Neural progenitor cell (in vitro differentiated cells): Measurements from ENCODE around the gene CEP350. TPM values are rescaled to one million over a fixed set of nuclear protein-coding genes. Genes with fewer than 3 reads are reported as not detected.

Source experiments
- DNase-seq: peaks from one replicate; pipeline ENCODE4 v3.0.0-alpha.2; 2016; ENCODE audit warnings: low spot score
- H2AFZ ChIP-seq: fragments of 200-600 bp; sonication (generic); replicated peaks from 2 replicates; pipeline ENCODE4 v1.6.1; 2016; ENCODE audit warnings: antibody characterized with exemption
- H3F3A ChIP-seq: fragments of 200-600 bp; sonication (generic); 2 replicates; pipeline ENCODE4 v1.6.1; 2016; ENCODE audit warnings: antibody characterized with exemption, low read depth
- H3K27ac ChIP-seq: fragments of 200-600 bp; sonication (generic); 2 replicates; pipeline ENCODE4 v1.5.1; 2016; ENCODE audit warnings: mild to moderate bottlenecking
- H3K27me3 ChIP-seq: fragments of 200-600 bp; sonication (generic); 2 replicates; pipeline ENCODE4 v1.6.1; 2016; ENCODE audit warnings: mild to moderate bottlenecking, moderate library complexity
- H3K36me3 ChIP-seq: fragments of 200-600 bp; sonication (generic); 2 replicates; pipeline ENCODE4 v1.5.1; 2016
- H3K4me1 ChIP-seq: fragments of 200-600 bp; sonication (generic); 2 replicates; pipeline ENCODE4 v1.6.1; 2016; ENCODE audit warnings: mixed run types
- H3K4me2 ChIP-seq: fragments of 200-600 bp; sonication (generic); 2 replicates; pipeline ENCODE4 v1.6.1; 2016
- H3K4me3 ChIP-seq: fragments of 200-600 bp; sonication (generic); 2 replicates; pipeline ENCODE4 v1.5.1; 2016
- H3K79me2 ChIP-seq: fragments of 200-600 bp; sonication (generic); 2 replicates; pipeline ENCODE4 v1.6.1; 2016; ENCODE audit warnings: low read depth
- H3K9ac ChIP-seq: fragments of 200-600 bp; sonication (generic); 2 replicates; pipeline ENCODE4 v1.6.1; 2016
- H3K9me3 ChIP-seq: fragments of 200-600 bp; sonication (generic); 2 replicates; pipeline ENCODE4 v1.5.1; 2016; ENCODE audit warnings: low read depth
- H4K20me1 ChIP-seq: fragments of 200-600 bp; sonication (generic); 2 replicates; pipeline ENCODE4 v1.6.1; 2016; ENCODE audit warnings: low read depth
- H3K27ac Mint-ChIP-seq: 3 replicates; pipeline ENCODE4 v1.8.0; 2021; ENCODE audit warnings: mixed read lengths
- H3K27me3 Mint-ChIP-seq: 2 replicates; pipeline ENCODE4 v1.8.0; 2022; ENCODE audit warnings: low read depth, mild to moderate bottlenecking, inconsistent platforms, moderate library complexity, mixed read lengths; ENCODE audit not compliant: insufficient read depth
- H3K36me3 Mint-ChIP-seq: 3 replicates; pipeline ENCODE4 v1.8.0; 2021; ENCODE audit warnings: mixed read lengths
- H3K4me1 Mint-ChIP-seq: 3 replicates; pipeline ENCODE4 v1.8.0; 2021; ENCODE audit warnings: mixed read lengths
- H3K4me3 Mint-ChIP-seq: 3 replicates; pipeline ENCODE4 v1.8.0; 2021; ENCODE audit warnings: mild to moderate bottlenecking, moderate library complexity, mixed read lengths
- H3K9me3 Mint-ChIP-seq: 3 replicates; pipeline ENCODE4 v1.8.0; 2020; ENCODE audit warnings: mixed read lengths
- CTCF ChIP-seq: fragments of 200-600 bp; sonication (generic); IDR thresholded peaks from 2 replicates; pipeline ENCODE4 v1.5.1; 2017; ENCODE audit warnings: antibody characterized with exemption, mild to moderate bottlenecking
- EZH2 ChIP-seq: fragments of 200-600 bp; sonication (generic); IDR thresholded peaks from 2 replicates; pipeline ENCODE4 v1.6.1; 2017; ENCODE audit warnings: antibody characterized with exemption, mild to moderate bottlenecking, moderate library complexity
- EZH2phosphoT487 ChIP-seq: fragments of 200-600 bp; sonication (generic); IDR thresholded peaks from 2 replicates; pipeline ENCODE4 v1.6.1; 2017; ENCODE audit warnings: antibody characterized with exemption
- total RNA-seq: library from RNA; depleted of rRNA; stranded (reverse); fragments of >200 nt; gene quantifications from 2 replicates; pipeline ENCODE4 v1.2.3, GENCODE V29; 2015; ENCODE audit warnings: low replicate concordance

The CEP350 gene
- total RNA-seq, 1 donor from 2014 or later, result 61.2 TPM

- H3K27me3 Mint-ChIP-seq, result peaks cover 2% of the 10 kb centered on the region
- no peak overlapping the region for H2AFZ ChIP-seq
- no peak for DNase-seq
- peaks cover 3% of the 10 kb centered on the region for H3F3A ChIP-seq
- no peak overlapping the region for H3K27ac ChIP-seq
- no peak overlapping the region for H3K9ac ChIP-seq
- no peak overlapping the region for H3K4me3 ChIP-seq
- no peaks in the 10 kb centered on the region for H3K4me1 Mint-ChIP-seq
- H3K4me2 ChIP-seq, result no peak overlapping the region
- peaks cover 8% of the 10 kb centered on the region for H3K36me3 Mint-ChIP-seq
- H3K9me3 Mint-ChIP-seq, result no peaks in the 10 kb centered on the region
- H3K79me2 ChIP-seq, result peaks cover 7% of the 10 kb centered on the region
- H3K9me3 ChIP-seq, result no peaks in the 10 kb centered on the region
- H3K27ac Mint-ChIP-seq, result no peak overlapping the region
- no peaks in the 10 kb centered on the region for H3K4me1 ChIP-seq
- H4K20me1 ChIP-seq, result no peaks in the 10 kb centered on the region
- no peak for TF ChIP-seq CTCF
- TF ChIP-seq EZH2phosphoT487, result no peak
- TF ChIP-seq EZH2, result no peak
- H3K36me3 ChIP-seq, result peaks cover 6% of the 10 kb centered on the region
- H3K27me3 ChIP-seq, result no peaks in the 10 kb centered on the region
- H3K4me3 Mint-ChIP-seq, result no peak overlapping the region
Observed at GRCh38 chr1:179990847-179991246, 36.2 kb downstream of the CEP350 start.

- H4K20me1 ChIP-seq, result peaks cover 3% of the 10 kb centered on the region
- DNase-seq, result no peak
- H3K9me3 Mint-ChIP-seq, result no peaks in the 10 kb centered on the region
- H3K4me2 ChIP-seq, result no peak overlapping the region
- no peak for TF ChIP-seq EZH2
- no peak for TF ChIP-seq EZH2phosphoT487
- no peak for TF ChIP-seq CTCF
- peaks cover 19% of the 10 kb centered on the region for H3K36me3 Mint-ChIP-seq
- peaks cover under 1% of the 10 kb centered on the region for H3F3A ChIP-seq
- H3K4me3 Mint-ChIP-seq, result no peak overlapping the region
- H2AFZ ChIP-seq, result no peak overlapping the region
- peaks cover 8% of the 10 kb centered on the region for H3K36me3 ChIP-seq
- no peaks in the 10 kb centered on the region for H3K4me1 Mint-ChIP-seq
- no peak overlapping the region for H3K27ac ChIP-seq
- H3K9ac ChIP-seq, result no peak overlapping the region
- no peaks in the 10 kb centered on the region for H3K27me3 ChIP-seq
- H3K27ac Mint-ChIP-seq, result no peak overlapping the region
- H3K27me3 Mint-ChIP-seq, result no peaks in the 10 kb centered on the region
- no peaks in the 10 kb centered on the region for H3K79me2 ChIP-seq
- H3K4me1 ChIP-seq, result no peaks in the 10 kb centered on the region
- H3K9me3 ChIP-seq, result no peaks in the 10 kb centered on the region
- H3K4me3 ChIP-seq, result no peak overlapping the region
Observed at GRCh38 chr1:179995576-179995975, 41.0 kb downstream of the CEP350 start.

GRCh38 chr1:179996099-179996498, 41.5 kb downstream of the CEP350 start:
- H3K36me3 Mint-ChIP-seq, result peaks cover 16% of the 10 kb centered on the region
- no peak for DNase-seq

More at GRCh38 chr1:179996099-179996498, 41.5 kb downstream of the CEP350 start:
- Histone ChIP-seq H3K79me2 (no peaks in the 10 kb centered on the region), H3K9me3 (no peaks in the 10 kb centered on the region), H3K27ac (no peak overlapping the region), H3K27me3 (no peaks in the 10 kb centered on the region), H3K4me3 (no peak overlapping the region), H3K4me1 (no peaks in the 10 kb centered on the region), H3F3A (no peaks in the 10 kb centered on the region), H2AFZ (no peak overlapping the region), H3K4me2 (no peak overlapping the region), H4K20me1 (peaks cover 3% of the 10 kb centered on the region), H3K36me3 (peaks cover 5% of the 10 kb centered on the region), H3K9ac (no peak overlapping the region)
- Mint-ChIP-seq H3K4me3 (no peak overlapping the region), H3K9me3 (no peaks in the 10 kb centered on the region), H3K27ac (no peak overlapping the region), H3K27me3 (no peaks in the 10 kb centered on the region), H3K4me1 (no peaks in the 10 kb centered on the region)
- no peak for TF ChIP-seq EZH2
- no peak for TF ChIP-seq EZH2phosphoT487
- no peak for TF ChIP-seq CTCF
